HG02870 (cell line): ENCODE data around the gene MUS81.

Experiments used
- ATAC-seq: cut with Tn5 transposase; IDR thresholded peaks from one replicate; pipeline ENCODE4 v1.9.1; 2021; ENCODE audit warnings: mild to moderate bottlenecking, moderate library complexity; ENCODE audit not compliant: unreplicated experiment

Gene MUS81

DNA sequence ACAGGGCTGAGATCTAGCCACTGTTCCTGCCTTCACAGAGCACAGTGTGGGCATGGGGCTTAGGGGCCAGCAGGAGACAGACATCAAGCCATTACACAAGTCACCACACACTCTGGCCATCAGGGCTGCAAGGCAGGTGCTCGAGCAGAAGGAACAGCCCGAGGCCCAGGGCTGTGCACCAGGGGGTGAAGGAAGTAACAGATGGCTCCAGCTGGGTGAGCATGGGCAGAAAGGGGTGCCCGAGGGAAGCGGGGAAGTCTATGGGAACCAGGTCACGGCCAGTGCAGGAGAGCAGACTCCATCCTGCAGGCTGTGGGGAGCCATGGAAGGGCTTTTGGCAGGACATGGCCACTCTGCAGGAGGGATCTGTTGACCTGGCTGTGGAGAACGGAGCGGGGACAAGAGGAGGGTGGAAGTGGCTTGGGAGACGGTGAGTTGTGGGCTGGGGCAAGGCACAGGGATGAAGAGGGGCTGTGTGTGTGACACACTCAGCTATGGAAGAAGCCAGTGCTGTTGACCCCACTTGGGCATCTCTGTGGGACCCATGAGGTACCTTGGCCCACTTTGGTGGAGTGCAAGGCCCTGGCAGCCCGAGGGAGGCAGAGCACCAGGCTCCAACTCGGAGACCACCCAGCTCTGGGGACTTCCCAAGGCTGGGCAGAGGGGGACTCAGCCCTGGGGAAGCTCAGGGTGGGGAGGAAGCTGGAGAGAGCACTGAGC, 55.0 kb downstream of the MUS81 start:
- ATAC-seq, result no peak

DNA sequence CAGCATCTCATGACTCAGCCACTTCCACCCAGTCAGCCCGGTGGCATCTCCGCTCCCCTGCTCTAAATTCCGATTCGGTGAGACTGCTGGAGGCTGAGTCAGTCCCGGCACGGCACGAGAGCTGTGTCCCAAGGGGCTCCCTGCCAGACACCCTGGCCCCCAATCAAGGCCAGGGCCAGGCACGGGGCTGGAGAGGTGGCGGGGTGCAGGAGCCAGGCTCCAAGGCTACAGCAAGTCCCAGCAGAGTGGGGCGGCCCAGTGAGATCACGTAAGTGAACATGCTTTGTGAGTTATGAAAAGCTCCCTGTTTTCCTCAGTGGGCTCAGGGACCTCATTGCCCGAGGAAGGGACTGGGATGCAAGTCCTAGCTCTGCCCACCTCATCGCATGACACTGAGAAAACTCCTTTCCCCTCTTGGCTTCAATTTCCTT, 55.6 kb downstream of the MUS81 start:
- ATAC-seq, result no peak
